ENCODE results near the gene SLC35F3. TPM values are rescaled to one million over a fixed set of nuclear protein-coding genes. Genes with fewer than 3 reads are reported as not detected.

Gene SLC35F3
- total RNA-seq, 2 experiments from 2014 or later: not detected

DNA sequence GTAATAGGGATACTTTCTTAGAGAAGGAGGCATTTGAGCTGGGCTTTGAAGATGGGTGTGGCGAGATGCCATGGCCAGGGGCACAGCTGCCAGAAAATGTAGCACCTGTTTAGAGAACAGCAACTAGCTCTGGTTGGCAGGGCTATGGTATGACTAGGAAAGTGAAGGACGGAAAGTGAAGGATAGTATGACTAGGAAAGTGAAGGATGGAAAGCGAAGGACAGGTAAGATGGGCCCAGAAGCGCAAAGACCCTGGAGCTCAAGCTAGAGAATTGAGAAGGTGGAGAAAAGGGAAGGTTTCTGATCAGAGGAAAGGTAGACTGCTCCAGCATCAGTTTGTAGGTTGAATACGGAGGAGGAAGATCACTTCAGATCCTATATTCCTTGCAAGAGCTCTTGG is 205.4 kb downstream of the SLC35F3 start:
- no peak for DNase-seq (ENCODE audit: low spot score)
- no peaks in the 10 kb centered on the region for H3K9me2 ChIP-seq (ENCODE audit: insufficient read depth, low read length)
- BruUV-seq (replicated peaks): no TSS peak
- no peaks in the 10 kb centered on the region for H4K20me1 ChIP-seq (ENCODE audit: insufficient read depth, low read length)
- intact Hi-C loops (cut with micrococcal nuclease; ENCODE audit: unreplicated experiment): no loop called here
- no peak overlapping the region for H3K4me2 ChIP-seq (ENCODE audit: low read length)
- TF ChIP-seq, protein P1, sequence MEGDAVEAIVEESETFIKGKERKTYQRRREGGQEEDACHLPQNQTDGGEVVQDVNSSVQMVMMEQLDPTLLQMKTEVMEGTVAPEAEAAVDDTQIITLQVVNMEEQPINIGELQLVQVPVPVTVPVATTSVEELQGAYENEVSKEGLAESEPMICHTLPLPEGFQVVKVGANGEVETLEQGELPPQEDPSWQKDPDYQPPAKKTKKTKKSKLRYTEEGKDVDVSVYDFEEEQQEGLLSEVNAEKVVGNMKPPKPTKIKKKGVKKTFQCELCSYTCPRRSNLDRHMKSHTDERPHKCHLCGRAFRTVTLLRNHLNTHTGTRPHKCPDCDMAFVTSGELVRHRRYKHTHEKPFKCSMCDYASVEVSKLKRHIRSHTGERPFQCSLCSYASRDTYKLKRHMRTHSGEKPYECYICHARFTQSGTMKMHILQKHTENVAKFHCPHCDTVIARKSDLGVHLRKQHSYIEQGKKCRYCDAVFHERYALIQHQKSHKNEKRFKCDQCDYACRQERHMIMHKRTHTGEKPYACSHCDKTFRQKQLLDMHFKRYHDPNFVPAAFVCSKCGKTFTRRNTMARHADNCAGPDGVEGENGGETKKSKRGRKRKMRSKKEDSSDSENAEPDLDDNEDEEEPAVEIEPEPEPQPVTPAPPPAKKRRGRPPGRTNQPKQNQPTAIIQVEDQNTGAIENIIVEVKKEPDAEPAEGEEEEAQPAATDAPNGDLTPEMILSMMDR (conservative IDR thresholded peaks at IDR 0.05; ENCODE audit: low read length): no peak
- no peak for TF ChIP-seq EZH2phosphoT487 (IDR thresholded peaks at IDR 0.05; ENCODE audit: borderline replicate concordance, low read depth, low read length)
- no peaks in the 10 kb centered on the region for H3K36me3 ChIP-seq (ENCODE audit: insufficient read depth, low read length)
- ChIA-PET POLR2A (no interaction called here), CTCF (ENCODE audit: unreplicated experiment) (no interaction called here)
- H3K4me1 ChIP-seq (ENCODE audit: insufficient read depth, low read length, poor library complexity, severe bottlenecking): no peaks in the 10 kb centered on the region
- H3K79me2 ChIP-seq (ENCODE audit: insufficient read depth, low read depth, low read length): no peaks in the 10 kb centered on the region
- no peaks in the 10 kb centered on the region for H3K9me3 ChIP-seq (ENCODE audit: low read length)
- no peak overlapping the region for H2AFZ ChIP-seq (ENCODE audit: low read length)
- no peak overlapping the region for H3K27ac ChIP-seq (ENCODE audit: low read depth, low read length, poor library complexity, severe bottlenecking)
- no peak overlapping the region for H3K4me3 ChIP-seq (ENCODE audit: low read depth, low read length, poor library complexity, severe bottlenecking)

DNA sequence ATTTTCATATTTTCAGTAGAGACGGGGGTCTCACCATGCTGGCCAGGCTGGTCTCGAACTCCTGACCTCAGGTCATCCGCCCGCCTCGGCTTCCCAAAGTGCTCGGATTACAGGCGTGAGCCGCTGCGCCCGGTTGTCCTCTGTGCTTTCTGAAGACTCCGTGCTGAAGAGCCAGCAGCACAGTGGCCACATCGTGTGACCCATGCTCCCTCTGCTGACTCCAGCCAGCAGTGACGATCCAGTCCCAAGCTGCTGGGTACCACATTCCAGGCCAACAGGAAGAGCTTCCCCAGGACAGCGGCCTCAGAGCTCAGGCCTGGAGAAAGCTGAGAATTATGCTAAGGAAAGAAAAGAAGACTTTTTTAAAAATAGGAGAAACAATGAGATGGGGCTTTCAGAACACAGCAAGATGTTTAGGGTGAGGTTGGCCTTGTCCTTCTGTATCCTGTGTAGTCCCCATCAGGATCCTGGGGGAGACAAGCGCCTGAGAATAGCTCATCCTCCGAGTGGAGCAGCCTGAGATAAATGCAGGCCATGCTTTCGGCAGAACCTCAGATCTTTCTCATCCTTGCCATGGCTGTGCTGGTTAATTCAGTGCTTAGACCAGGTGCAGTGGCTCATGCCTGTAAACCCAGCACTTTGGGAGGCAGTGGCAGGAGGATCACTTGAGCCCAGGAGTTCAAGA is 207.1 kb downstream of the SLC35F3 start:
- intact Hi-C loops (cut with micrococcal nuclease; ENCODE audit: unreplicated experiment): no loop called here
- Histone ChIP-seq H3K4me1 (ENCODE audit: insufficient read depth, low read length, poor library complexity, severe bottlenecking) (no peaks in the 10 kb centered on the region), H3K4me3 (ENCODE audit: low read depth, low read length, poor library complexity, severe bottlenecking) (no peak overlapping the region), H3K4me2 (ENCODE audit: low read length) (no peak overlapping the region), H3K9me3 (ENCODE audit: low read length) (no peaks in the 10 kb centered on the region), H4K20me1 (ENCODE audit: insufficient read depth, low read length) (no peaks in the 10 kb centered on the region), H2AFZ (ENCODE audit: low read length) (no peak overlapping the region), H3K36me3 (ENCODE audit: insufficient read depth, low read length) (no peaks in the 10 kb centered on the region), H3K79me2 (ENCODE audit: insufficient read depth, low read depth, low read length) (no peaks in the 10 kb centered on the region), H3K9me2 (ENCODE audit: insufficient read depth, low read length) (no peaks in the 10 kb centered on the region), H3K27ac (ENCODE audit: low read depth, low read length, poor library complexity, severe bottlenecking) (no peak overlapping the region)
- no peak for DNase-seq (ENCODE audit: low spot score)
- CTCF ChIA-PET (ENCODE audit: unreplicated experiment): no interaction called here
- no peak for TF ChIP-seq EZH2phosphoT487 (IDR thresholded peaks at IDR 0.05; ENCODE audit: borderline replicate concordance, low read depth, low read length)
- TF ChIP-seq, protein P1 (conservative IDR thresholded peaks at IDR 0.05; ENCODE audit: low read length): no peak
- BruUV-seq (replicated peaks): no TSS peak
- POLR2A ChIA-PET: interaction anchor here (0.7 kb wide), 1 partner anchor 1745 kb away, joined by 3 read pairs; no protein-coding TSS in a partner anchor

DNA sequence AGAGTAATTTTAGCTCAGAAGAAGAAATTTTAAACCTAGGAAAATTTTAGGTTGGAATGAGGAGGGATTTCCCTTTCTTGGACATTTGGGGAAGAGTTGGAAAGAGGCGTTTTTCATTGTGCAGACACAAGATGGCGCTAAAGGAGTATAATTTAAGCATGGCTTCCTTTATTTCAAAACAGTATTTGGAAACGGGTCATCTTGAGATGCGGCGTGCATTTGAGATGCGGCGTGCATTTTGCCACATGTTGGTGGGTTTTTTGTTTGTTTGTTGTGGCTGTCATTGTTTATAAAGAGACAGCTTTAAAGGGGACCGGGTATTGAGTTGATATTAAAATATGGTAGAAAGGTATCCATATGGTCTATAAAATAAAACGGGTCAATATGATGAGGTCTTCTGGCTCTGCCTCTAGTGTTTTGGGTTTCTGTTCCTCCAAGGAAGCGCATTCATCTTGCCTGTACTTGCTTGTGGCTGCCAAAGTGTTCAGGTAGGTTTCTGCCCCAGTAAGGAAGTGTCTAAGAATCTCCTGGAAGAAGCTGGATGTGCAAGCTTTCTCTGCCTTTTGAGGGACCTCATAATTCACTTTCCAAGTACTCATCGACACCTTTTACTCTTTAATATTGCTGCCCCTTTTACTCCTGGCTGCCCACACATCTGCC is 210.3 kb downstream of the SLC35F3 start:
- H3K4me3 ChIP-seq (ENCODE audit: low read depth, low read length, poor library complexity, severe bottlenecking): no peak overlapping the region
- H3K36me3 ChIP-seq (ENCODE audit: insufficient read depth, low read length): no peaks in the 10 kb centered on the region
- H3K9me3 ChIP-seq (ENCODE audit: low read length): no peaks in the 10 kb centered on the region
- H3K4me2 ChIP-seq (ENCODE audit: low read length): peak overlapping the region; percentile 51; the same call in 1 of the 2 replicates
- ChIA-PET POLR2A (interaction anchor here (0.5 to 0.6 kb wide), 3 partner anchors 63 to 616 kb away, joined by 3 to 6 read pairs (median 3); no protein-coding TSS in a partner anchor), CTCF (ENCODE audit: unreplicated experiment) (no interaction called here)
- H4K20me1 ChIP-seq (ENCODE audit: insufficient read depth, low read length): no peaks in the 10 kb centered on the region
- H2AFZ ChIP-seq (ENCODE audit: low read length): peak overlapping the region; percentile 79
- TF ChIP-seq, protein P1 (conservative IDR thresholded peaks at IDR 0.05; ENCODE audit: low read length): peak; percentile 93
- no peak for TF ChIP-seq EZH2phosphoT487 (IDR thresholded peaks at IDR 0.05; ENCODE audit: borderline replicate concordance, low read depth, low read length)
- no TSS peak for BruUV-seq (replicated peaks)
- no peaks in the 10 kb centered on the region for H3K79me2 ChIP-seq (ENCODE audit: insufficient read depth, low read depth, low read length)
- H3K27ac ChIP-seq (ENCODE audit: low read depth, low read length, poor library complexity, severe bottlenecking): no peak overlapping the region
- intact Hi-C loops (cut with micrococcal nuclease; ENCODE audit: unreplicated experiment): loop anchor here (1.0 to 2.0 kb wide), 2 partner anchors 74 to 196 kb away; no protein-coding TSS in a partner anchor
- peak; percentile 55 for DNase-seq (ENCODE audit: low spot score)
- H3K4me1 ChIP-seq (ENCODE audit: insufficient read depth, low read length, poor library complexity, severe bottlenecking): no peaks in the 10 kb centered on the region
- no peaks in the 10 kb centered on the region for H3K9me2 ChIP-seq (ENCODE audit: insufficient read depth, low read length)
